Smooth muscle cell (in vitro differentiated cells): Measurements from ENCODE around the gene CACNA1G. TPM values are rescaled to one million over a fixed set of nuclear protein-coding genes. Genes with fewer than 3 reads are reported as not detected.

Experiments
- DNase-seq: peaks from one replicate; lab custom pipeline; 2025; ENCODE audit not compliant: unreplicated experiment; lab: John Stamatoyannopoulos, UW
- H2AFZ ChIP-seq: fragments of 200-600 bp; sonication (generic); 2 replicates; pipeline ENCODE4 v1.6.0; 2016; ENCODE audit warnings: antibody characterized with exemption, low read depth, mild to moderate bottlenecking
- H3F3A ChIP-seq: fragments of 200-600 bp; sonication (generic); 2 replicates; pipeline ENCODE4 v1.6.0; 2017; ENCODE audit warnings: antibody characterized with exemption, low read depth
- H3K27ac ChIP-seq: fragments of 200-600 bp; sonication (generic); 2 replicates; pipeline ENCODE4 v1.5.1; 2016; ENCODE audit warnings: low read depth, mild to moderate bottlenecking
- H3K27me3 ChIP-seq: fragments of 200-600 bp; sonication (generic); 2 replicates; pipeline ENCODE4 v1.6.1; 2016; ENCODE audit warnings: low read depth, mild to moderate bottlenecking
- H3K36me3 ChIP-seq: fragments of 200-600 bp; sonication (generic); 2 replicates; pipeline ENCODE4 v1.5.1; 2016; ENCODE audit warnings: low read depth
- H3K4me1 ChIP-seq: fragments of 200-600 bp; sonication (generic); 2 replicates; pipeline ENCODE4 v1.5.1; 2016; ENCODE audit warnings: low read depth
- H3K4me2 ChIP-seq: fragments of 200-600 bp; sonication (generic); 2 replicates; pipeline ENCODE4 v1.6.0; 2016; ENCODE audit warnings: mild to moderate bottlenecking
- H3K4me3 ChIP-seq: fragments of 200-600 bp; sonication (generic); 2 replicates; pipeline ENCODE4 v1.5.1; 2016; ENCODE audit warnings: mild to moderate bottlenecking
- H3K79me2 ChIP-seq: fragments of 200-600 bp; sonication (generic); 2 replicates; pipeline ENCODE4 v1.6.0; 2016; ENCODE audit warnings: low read depth, mild to moderate bottlenecking
- H3K9ac ChIP-seq: fragments of 200-600 bp; sonication (generic); 2 replicates; pipeline ENCODE4 v1.6.0; 2016; ENCODE audit warnings: low read depth
- H3K9me3 ChIP-seq: fragments of 200-600 bp; sonication (generic); replicated peaks from 2 replicates; pipeline ENCODE4 v1.5.1; 2016; ENCODE audit warnings: low read depth
- H4K20me1 ChIP-seq: fragments of 200-600 bp; sonication (generic); 2 replicates; pipeline ENCODE4 v1.6.0; 2016; ENCODE audit warnings: low read depth
- WGBS: methylation state at CpG from one replicate; pipeline ENCODE4 v1.1.7; 2016; ENCODE audit warnings: low lambda C conversion rate; 5-methylcytosine and 5-hydroxymethylcytosine counted together
- polyA plus RNA-seq: library from polyadenylated mRNA; unstranded; fragments of >200 nt; fragmentation: Nextera tagmentation; extraction: Ambion mirVana; gene quantifications from 2 replicates; pipeline ENCODE4 v1.2.1, GENCODE V29; 2016
- total RNA-seq: library from RNA; depleted of rRNA; stranded (reverse); fragments of >200 nt; gene quantifications from 2 replicates; pipeline ENCODE4 v1.2.3, GENCODE V29; 2014
- TF ChIP-seq, protein P1 (sequence below): fragments of 200-600 bp; sonication (generic); IDR thresholded peaks from 2 replicates; pipeline ENCODE4 v1.5.1; 2017; ENCODE audit warnings: borderline replicate concordance, mild to moderate bottlenecking, antibody characterized with exemption; ENCODE audit not compliant: insufficient read depth, poor library complexity, severe bottlenecking

The CACNA1G gene
- total and polyA plus RNA-seq, 2 experiments from 2014 or later = 1.6 to 1.7 TPM

DNA sequence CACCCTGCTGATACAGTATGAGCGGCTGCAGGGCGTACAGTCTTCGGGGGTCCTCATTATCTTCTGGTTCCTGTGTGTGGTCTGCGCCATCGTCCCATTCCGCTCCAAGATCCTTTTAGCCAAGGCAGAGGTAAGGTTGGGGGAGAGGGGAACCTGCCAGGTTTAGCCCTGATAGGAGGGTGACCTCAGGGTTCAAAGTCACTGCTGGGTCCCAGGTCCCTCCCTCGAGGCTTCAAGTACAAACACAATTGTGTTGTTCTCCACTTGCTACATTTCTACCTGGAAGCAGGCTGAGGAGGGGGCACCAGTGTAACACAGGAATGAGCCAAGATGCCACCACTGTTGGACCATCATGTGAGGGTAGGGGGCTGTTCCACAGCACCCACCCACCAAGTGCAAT lies 96.5 kb downstream of the CACNA1G start:
- WGBS = 95% methylated on average over 7 of the region's 7 CpGs
- H3K36me3 ChIP-seq = no peaks in the 10 kb centered on the region

DNA sequence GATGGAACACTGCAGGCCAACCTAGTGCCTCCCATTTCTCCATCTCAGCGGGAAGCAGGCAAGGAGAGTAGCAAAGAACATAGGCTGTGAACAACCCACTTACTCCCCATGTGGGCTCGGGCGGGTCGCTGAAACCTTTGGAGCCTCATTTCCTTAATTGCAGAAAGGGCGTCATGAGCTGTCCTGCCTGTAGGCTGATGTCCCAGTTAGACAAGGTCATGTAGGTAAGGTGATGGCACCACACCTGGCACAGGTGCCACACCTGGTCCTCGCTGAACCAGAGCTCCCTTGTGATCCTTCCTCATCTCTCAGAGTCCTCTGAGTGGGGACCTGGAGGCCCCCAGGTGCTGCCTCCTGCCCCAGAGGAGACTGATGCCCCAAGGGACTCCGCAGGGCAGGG lies 97.1 kb downstream of the CACNA1G start:
- no peak for DNase-seq
- Histone ChIP-seq H3F3A (no peaks in the 10 kb centered on the region), H3K9ac (no peak overlapping the region), H3K27ac (no peak overlapping the region), H2AFZ (no peak overlapping the region), H4K20me1 (no peaks in the 10 kb centered on the region), H3K4me1 (peaks cover 9% of the 10 kb centered on the region), H3K79me2 (no peaks in the 10 kb centered on the region), H3K36me3 (no peaks in the 10 kb centered on the region), H3K27me3 (no peaks in the 10 kb centered on the region), H3K4me2 (no peak overlapping the region), H3K4me3 (no peak overlapping the region), H3K9me3 (no peaks in the 10 kb centered on the region)
- TF ChIP-seq, protein P1, sequence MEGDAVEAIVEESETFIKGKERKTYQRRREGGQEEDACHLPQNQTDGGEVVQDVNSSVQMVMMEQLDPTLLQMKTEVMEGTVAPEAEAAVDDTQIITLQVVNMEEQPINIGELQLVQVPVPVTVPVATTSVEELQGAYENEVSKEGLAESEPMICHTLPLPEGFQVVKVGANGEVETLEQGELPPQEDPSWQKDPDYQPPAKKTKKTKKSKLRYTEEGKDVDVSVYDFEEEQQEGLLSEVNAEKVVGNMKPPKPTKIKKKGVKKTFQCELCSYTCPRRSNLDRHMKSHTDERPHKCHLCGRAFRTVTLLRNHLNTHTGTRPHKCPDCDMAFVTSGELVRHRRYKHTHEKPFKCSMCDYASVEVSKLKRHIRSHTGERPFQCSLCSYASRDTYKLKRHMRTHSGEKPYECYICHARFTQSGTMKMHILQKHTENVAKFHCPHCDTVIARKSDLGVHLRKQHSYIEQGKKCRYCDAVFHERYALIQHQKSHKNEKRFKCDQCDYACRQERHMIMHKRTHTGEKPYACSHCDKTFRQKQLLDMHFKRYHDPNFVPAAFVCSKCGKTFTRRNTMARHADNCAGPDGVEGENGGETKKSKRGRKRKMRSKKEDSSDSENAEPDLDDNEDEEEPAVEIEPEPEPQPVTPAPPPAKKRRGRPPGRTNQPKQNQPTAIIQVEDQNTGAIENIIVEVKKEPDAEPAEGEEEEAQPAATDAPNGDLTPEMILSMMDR = no peak
- WGBS = 94% methylated on average over 7 of the region's 7 CpGs

More for the DNA sequence above, 96.5 kb downstream of the CACNA1G start:
- H3K9me3 ChIP-seq = no peaks in the 10 kb centered on the region
- H3K27ac ChIP-seq = no peak overlapping the region
- no peak overlapping the region for H3K9ac ChIP-seq
- TF ChIP-seq, protein P1 = no peak
- H3F3A ChIP-seq = no peaks in the 10 kb centered on the region
- peaks cover 7% of the 10 kb centered on the region for H3K4me1 ChIP-seq
- H3K4me3 ChIP-seq = no peak overlapping the region
- no peaks in the 10 kb centered on the region for H3K27me3 ChIP-seq
- no peak overlapping the region for H3K4me2 ChIP-seq
- H3K79me2 ChIP-seq = no peaks in the 10 kb centered on the region
- no peaks in the 10 kb centered on the region for H4K20me1 ChIP-seq
- no peak overlapping the region for H2AFZ ChIP-seq
- no peak for DNase-seq

DNA sequence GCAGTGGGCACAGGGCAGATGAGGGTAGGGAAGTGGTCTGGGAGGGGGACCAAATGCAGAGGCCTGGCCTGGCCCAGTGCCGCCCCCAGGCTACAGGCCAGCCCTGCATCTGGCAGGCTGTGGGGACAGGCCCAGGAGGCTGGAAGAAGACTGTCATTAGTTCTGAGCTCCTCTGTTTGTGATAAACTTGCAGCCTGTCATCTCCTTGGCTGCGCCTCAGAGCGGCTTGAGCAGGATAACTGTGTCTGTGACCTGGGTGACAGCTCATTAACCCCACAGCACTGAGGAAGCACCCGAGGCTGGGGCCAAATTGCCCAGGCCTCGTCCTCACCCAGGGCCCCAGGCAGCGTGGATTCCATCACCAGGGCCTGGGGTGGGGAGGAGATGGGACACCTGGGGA lies 98.1 kb downstream of the CACNA1G start:
- TF ChIP-seq, protein P1 = no peak
- no peak overlapping the region for H3K27ac ChIP-seq
- no peaks in the 10 kb centered on the region for H3K9me3 ChIP-seq
- H4K20me1 ChIP-seq = no peaks in the 10 kb centered on the region
- no peaks in the 10 kb centered on the region for H3K27me3 ChIP-seq
- H3K79me2 ChIP-seq = no peaks in the 10 kb centered on the region
- no peak overlapping the region for H3K4me2 ChIP-seq
- 27% methylated on average over 6 of the region's 6 CpGs for WGBS
- no peak for DNase-seq
- peaks cover 9% of the 10 kb centered on the region for H3K4me1 ChIP-seq
- no peaks in the 10 kb centered on the region for H3F3A ChIP-seq
- H3K4me3 ChIP-seq = no peak overlapping the region
- H3K36me3 ChIP-seq = no peaks in the 10 kb centered on the region
- H3K9ac ChIP-seq = no peak overlapping the region
- no peak overlapping the region for H2AFZ ChIP-seq

DNA sequence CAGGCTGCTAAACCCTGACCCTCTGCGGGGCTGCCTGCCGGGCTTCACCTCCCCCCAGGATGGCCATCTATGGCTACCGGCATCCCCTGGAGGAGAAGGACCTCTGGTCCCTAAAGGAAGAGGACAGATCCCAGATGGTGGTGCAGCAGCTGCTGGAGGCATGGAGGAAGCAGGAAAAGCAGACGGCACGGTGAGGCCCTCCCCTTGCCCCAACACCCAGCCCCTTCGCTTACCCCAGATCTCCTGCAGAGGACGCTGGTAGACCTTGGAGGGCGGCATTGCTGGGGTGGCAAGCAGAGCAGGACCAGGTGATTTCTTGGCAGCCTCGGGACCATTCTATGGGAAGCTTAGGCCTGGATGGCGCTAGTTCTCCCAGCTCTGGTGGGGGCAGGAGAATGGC lies 98.7 kb downstream of the CACNA1G start:
- no peak overlapping the region for H3K4me2 ChIP-seq
- H3K4me3 ChIP-seq = no peak overlapping the region
- no peaks in the 10 kb centered on the region for H4K20me1 ChIP-seq
- H3K4me1 ChIP-seq = peaks cover 9% of the 10 kb centered on the region
- 86% methylated on average over 10 of the region's 10 CpGs for WGBS
- no peaks in the 10 kb centered on the region for H3K79me2 ChIP-seq
- no peak overlapping the region for H2AFZ ChIP-seq
- no peak overlapping the region for H3K9ac ChIP-seq
- no peaks in the 10 kb centered on the region for H3K27me3 ChIP-seq
- no peak for DNase-seq
- H3K9me3 ChIP-seq = no peaks in the 10 kb centered on the region
- no peak overlapping the region for H3K27ac ChIP-seq
- no peaks in the 10 kb centered on the region for H3K36me3 ChIP-seq
- no peaks in the 10 kb centered on the region for H3F3A ChIP-seq
- TF ChIP-seq, protein P1 = no peak
